GM21447 (cell line): ENCODE data around the gene ANKRD33B.

Source experiments
- ATAC-seq: cut with Tn5 transposase; IDR thresholded peaks from one replicate; pipeline ENCODE4 v1.9.1; 2021; ENCODE audit not compliant: unreplicated experiment

The ANKRD33B gene

DNA sequence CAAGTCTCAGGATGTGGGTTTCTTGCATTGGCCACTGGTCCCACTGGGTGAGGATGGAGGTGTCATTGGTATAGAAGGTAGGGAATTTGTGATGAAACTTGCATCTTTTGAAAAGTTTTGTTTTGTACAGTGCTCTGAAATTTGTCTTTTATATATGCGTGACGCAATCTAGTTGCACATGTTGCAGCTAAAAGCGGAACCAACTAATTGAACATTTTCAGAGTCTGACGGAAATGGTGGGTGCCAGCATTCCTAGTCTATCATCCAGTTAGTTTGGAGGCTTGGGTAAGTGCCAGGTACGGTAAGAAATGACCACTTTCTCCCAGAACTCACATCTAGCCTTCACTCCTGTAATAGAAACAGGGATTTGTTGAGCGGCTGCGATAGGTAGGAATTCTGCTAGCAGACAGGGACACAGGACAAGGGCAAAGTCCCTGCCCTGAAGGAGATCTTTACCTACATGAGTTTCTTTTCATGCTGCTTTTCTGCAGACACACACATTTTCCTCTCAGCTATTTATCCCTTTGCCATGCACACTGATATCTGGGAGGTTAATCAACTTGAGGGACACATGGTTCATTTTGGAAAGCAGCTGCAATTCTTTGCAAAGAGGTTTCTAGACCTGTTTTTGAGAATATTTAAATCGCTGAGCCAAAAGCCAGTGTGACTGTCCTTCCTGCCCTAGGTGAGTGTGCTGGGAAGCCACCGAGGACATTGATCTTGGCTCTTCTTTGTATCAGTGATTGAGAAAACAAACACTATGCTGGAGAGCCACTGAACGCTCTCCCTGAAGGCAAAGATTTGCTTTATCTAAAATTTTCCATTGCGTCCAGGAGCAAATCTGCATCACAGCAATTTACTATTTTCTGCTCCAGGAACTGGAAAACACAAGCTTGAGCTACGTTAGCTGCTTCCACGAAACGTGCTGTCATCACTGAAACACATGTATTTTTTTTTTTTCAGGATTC, 107.5 kb downstream of the ANKRD33B start:
- no peak for ATAC-seq

DNA sequence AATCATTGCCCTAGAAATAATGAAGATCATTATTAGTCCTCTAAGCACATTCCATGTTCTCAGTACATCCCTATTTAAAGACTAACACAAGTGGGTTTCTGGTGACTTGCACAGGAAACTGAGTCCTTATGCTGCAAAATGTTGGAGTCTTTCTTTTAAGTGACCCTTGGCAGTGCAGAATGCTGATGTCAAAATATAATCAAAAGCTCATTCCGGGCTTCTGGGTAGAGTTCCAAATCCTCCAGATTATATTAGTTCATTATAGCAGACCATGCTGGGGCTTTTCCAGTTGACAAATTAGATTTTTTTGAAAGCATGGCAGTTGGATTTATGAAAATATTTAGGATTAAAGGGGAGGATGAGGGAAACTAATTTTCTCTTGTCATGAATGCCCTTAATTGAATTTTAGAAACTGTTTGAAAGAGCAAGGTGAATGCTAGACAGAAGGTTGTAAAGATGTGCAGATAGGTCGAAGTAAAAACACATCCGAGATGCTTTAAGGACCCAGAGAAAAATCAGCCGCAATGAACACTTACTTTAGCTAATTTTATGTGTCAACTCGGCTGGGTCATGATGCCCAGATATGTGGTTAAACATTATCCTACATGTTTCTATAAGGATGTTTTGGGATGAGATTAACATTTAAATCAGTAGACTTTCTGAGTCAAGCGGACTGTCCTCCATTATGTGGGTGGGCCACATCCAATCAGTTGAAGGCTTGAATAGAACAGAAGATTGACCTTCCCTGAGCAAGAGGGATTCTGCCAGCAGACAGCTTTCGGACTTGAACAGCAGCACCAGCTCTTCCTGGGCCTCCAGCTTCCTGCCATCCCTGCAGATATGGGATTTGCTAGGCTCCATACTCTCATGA, 108.5 kb downstream of the ANKRD33B start:
- ATAC-seq = no peak

DNA sequence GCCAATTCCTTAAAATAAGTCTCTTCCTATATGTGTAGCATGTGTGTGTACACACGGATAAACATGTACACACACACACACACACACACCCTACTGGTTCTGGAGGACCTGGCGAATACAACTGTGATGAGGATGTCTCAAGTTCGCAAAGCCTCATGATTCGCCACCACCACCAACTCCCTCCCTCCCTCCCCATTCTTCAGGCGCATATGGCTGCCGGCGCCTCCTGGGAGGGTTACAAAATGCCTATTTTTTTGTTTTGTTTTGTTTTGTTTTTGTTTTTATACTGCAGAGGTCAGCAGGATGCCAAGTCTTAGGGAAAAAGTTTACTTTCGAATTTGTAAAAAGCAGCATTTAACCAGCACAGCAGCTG, 109.1 kb downstream of the ANKRD33B start:
- no peak for ATAC-seq

DNA sequence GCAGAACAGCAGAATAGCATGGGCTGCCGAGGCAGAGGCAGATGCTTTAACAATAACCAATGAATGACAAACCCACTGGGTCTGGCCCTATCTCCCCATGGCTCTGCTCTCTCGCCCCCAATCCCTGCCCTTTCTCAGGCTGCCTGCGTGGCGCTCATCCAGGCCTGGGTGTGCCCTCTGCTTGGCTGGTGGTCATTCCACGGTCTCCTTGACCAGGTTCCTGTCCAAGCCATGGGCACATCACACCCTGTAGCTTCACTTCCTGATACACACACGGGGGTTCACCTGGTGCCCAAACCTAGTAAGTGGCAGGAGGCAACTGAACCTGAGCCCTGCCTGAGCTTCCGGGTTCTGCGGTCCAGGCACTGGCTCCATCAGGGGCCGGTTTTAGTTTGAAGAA, 109.5 kb downstream of the ANKRD33B start:
- no peak for ATAC-seq

DNA sequence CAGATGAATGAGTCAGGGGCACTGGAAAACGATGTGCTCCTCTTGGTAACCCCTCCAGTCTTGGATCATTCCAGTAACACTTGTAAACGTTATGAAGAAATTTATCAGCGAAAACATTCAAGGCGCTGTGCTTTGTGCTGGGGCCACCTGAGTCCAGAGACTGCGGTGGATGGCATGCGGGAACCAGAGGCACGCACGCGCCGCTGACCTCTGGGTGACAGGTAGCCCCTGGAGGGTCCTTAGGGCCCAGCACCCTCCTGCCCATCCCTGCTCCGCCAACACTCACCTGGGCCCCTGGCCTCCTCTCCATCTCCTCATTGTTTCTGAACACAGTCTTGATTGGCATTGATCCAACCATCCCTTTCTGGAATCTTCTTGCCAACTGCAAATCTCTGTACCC, 110.2 kb downstream of the ANKRD33B start:
- ATAC-seq = no peak

DNA sequence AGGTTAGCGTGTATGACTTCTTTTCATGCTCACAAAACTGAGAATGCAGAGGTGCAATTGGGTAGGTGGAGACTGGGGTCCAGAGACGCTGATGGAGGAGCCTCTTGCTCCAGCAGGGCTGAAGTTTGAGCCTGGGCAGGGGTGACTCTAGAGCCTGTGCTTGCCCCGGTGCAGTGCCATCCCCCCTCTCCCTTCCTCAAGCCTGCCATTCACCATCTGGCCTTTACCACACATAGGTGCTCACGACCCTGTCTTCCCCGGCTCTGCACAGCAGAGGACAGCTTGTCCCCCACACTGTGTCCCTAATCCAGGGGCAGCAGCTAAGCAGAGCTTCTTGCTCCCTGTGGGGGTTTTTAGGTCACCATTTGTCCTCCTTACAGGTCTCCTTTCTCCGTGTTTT, 110.7 kb downstream of the ANKRD33B start:
- ATAC-seq = no peak

DNA sequence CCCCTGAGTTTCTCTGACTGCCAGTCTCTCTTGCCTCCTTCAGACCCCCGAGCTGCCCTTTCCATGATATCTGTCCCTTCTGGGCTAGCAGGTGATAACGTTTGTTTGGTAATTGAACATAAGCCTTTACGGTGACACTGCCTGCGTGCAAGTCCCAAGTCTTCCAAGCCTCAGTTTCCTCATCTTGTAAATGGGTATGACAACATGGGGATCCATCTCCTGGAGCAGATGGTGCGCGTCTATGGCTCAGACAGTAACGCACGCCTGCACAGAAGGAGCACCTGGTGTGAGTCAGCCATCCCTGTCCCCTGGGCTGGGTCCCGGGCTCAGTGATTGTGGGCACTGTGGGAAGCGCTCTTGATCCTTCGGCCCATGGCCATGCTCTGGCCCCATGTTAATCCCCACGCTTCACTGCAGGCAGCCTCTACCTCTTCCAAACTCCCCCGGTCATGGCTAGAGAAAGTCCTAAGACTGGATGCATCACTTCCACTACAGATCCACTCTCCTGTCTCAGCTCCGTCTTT, 111.4 kb downstream of the ANKRD33B start:
- ATAC-seq = no peak

DNA sequence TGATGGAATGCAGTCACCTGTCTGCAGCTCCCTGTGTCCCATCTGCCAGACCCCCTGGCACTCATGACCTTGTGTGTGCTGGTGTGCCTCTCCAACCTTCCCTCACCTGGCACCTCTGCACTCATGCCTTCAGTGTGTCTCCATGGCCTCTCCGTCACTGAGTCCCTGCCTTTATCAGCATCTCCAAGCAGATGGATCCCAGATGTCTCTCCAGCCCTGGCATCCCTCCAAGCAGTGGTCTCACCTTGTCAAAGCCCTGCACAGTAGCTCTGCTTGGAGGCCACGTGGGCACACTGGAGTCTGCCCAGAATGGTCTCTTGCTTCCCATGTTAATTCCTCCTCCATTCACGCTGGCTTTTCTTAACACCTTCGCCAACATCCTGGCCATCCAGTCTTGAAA, 112.4 kb downstream of the ANKRD33B start:
- ATAC-seq = no peak

DNA sequence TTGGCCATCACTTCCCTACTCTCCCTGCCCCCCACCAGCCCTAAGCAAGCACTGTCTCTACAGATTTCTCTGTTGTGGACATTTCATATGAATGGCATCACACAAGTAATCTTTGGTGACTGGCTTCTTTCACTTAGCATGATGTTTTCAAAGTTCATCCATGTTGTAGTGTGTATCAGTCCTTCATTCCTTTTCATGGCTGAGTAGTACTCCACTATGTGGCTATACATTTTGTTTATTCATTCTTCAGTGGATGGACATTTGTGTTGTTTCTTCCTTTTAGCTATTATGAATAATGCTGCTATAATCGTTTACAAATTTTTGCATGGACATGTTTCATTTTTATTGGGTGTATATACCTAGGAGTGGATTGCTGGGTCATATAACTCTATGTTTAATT, 113.1 kb downstream of the ANKRD33B start:
- no peak for ATAC-seq

DNA sequence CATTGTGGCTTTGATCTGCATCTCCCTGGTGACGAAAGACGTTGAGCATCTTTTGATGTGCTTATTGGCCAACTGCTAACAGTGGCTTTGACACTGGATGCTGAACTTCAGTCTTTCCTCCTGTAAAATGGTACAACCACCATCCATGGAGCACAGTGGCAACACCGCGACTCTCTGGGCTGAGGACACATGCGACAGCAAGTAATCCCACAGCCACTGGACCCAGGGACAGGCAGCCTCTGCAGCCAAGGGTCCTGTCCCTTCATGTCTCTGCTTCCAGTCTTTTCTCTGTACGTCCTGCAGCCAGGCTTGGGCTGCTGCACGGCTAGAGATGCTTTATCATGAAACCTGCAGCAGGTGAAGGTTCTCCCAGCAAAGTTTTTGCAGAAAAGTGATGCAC, 113.7 kb downstream of the ANKRD33B start:
- ATAC-seq = no peak

DNA sequence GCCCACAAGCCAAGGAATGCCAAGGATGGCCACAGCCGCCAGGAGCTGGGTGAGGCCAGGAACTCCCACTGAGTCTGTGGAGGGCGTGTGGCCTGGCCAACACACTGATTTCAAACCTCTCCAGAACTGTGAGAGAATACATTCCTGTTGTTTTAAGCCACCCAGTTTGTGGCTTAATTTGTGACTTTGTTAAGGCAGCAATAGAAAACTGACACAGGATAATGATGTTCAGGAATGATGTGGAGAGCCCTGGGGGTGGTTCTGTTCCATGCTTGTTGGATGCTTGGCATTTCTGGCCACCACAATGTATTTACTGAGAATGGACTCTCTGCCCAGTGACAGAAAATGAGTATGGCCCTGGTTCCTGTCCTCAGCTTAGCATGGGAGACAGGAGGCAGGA, 114.4 kb downstream of the ANKRD33B start:
- ATAC-seq = no peak

DNA sequence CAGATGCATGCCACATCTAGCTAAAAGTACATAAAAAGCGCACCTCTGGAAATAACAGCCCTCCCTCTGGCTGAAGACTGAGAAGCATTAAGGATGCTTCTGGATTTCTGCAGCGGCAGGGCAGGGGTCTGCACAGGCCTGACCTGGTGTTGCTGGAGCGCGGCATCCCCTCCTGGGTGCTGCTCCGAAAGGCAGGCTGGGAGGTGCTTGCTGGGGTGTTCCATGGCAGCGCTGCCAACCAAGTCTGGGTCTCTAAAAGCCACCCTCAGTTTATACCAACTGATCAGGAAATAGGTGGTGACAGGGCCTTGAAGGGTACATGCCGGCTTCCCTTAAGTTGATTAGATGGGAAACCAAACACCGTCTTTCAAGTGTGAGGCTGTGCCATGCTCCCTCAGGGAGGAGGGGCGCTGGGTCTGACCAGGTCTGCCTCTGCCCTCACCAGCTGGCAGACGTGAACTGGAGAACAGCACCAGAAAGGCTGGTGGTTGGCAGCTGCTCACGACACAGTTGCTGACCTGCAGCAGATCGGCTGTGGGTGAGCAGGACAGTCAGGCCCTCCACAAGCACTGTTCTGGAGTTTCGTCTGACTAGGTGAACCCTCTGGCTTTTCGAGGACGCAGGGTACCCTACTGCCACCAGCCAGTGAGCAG, 115.6 kb downstream of the ANKRD33B start:
- no peak for ATAC-seq

DNA sequence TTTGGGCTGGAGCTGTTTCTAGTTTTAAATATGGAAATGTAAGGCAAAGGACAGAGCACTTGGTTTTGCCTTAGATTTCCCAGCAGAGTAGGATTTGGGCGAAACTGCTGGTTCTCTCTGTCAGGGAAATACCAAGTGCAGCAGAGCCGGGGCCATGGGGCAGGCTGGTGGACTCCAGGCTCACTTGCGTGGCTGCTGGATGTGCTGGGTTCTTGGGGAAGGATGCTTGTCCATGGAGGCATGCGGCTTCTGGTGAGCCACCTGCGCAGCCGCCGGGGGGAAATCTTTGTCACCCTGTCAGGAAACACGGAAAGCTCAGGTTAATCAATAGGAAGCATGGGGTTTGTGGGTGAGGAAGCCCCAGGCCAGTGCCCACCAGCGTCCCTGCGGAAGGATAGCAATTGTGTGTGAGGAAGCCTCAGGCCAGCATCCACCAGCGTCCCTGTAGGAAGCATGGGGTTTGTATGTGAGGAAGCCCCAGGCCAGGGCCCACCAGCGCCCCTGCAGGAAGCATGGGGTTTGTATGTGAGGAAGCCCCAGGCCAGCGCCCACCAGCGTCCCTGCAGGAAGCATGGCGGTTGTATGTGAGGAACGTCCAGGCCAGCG, 117.1 kb downstream of the ANKRD33B start:
- ATAC-seq = no peak

DNA sequence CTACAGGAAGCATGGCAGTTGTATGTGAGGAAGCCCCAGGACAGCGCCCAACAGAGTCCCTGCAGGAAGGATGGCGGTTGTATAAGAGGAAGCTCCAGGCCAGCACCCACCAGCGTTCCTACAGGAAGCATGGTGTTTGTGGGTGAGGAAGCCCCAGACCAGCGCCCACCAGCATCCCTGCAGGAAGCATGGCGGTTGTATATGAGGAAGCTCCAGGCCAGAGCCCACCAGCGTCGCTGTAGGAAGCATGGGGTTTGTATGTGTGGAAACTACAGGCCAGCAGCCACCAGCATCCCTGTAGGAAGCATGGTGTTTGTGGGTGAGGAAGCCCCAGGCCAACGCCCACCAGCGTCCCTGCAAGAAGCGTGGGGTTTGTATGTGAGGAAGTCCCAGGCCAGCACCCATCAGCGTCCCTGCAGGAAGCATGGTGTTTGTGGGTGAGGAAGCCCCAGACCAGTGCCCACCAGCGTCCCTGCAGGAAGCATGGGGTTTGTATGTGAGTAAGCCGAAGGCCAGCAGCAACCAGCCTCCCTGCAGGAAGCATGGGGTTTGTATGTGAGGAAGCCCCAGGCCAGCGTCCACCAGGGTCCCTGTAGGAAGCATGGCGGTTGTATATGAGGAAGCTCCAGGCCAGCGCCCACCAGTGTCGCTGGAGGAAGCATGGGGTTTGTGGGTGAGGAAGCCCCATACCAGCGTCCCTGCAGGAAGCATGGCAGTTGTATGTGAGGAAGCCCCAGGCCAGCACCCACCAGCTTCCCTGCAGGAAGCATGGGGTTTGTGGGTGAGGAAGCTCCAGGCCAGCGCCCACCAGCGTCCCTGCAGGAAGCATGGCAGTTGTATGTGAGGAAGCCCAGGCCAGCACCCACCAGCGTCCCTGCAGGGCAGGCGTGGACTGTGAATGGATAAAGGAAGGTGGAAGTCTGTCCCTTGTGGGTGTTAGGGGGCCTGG, 118.1 kb downstream of the ANKRD33B start:
- no peak for ATAC-seq

DNA sequence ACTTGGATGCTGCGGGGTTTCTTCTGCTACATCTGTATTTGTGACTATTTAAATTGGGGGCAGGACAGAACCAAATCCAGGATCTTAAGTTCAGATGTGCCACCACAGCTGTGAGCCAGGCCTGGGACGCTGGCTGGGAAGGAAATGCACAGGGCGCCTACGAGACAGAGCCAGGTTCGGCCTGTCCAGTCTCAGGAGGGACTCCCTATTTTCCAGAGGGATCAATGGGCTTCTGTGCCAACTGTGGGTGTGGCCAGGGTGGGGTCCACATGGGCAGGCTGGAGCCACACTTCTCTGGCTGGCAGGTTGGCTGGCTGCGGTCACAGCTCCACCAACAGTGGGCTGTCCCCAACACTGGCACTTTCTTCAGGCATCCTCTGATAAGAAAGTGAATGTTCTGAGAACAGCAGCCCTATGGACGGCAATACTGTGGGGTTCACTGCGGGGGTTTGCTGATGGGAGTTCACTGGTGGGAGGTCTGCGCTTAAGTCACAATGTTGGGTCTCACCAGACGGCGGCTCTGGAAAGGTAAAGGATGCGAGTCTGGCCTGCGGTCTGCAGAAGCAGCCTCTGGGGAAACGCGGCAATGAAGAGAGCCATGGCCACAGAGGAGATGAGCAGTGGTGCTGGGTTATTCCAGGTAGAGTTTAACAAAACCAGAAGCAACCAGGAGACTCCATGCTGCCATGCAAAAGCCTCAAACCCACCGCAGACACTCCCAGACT, 119.1 kb downstream of the ANKRD33B start:
- no peak for ATAC-seq

DNA sequence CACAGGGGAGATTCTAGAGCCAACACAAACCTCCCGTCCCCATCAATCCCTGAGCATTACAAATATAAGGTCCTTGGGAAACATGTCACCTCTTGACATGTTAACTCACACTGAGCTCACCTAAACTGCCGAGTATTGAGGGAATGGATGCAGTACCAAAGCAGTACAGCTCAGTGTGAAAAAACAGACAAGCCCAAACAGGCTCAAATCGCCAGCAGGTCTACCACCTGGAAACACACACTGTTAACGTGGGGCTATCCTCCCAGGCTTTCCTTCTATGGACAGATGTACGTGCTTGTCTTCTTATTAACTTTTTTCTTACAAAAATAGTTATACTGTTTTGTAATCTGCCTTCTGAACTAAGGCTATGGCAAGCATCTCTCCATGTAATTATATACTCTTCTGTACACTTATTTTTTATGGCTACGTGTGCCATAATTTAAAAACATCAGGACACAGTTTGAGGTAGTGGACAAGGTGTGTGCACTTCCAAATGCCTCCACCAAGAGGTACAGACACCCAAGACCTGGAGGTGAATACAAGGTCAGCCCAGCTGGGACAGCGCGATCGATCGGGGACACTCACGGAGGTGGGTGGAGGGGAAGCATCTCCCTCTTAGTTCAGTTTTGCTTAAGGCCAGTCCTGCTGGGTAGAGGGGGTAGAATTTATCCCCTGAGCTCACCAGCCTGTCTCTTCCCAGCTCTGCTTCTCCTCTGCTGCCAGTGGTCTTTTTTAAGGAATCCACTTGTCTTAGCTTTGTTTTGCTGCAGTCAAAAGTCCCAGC, 120.6 kb downstream of the ANKRD33B start:
- ATAC-seq = peak; percentile 41

DNA sequence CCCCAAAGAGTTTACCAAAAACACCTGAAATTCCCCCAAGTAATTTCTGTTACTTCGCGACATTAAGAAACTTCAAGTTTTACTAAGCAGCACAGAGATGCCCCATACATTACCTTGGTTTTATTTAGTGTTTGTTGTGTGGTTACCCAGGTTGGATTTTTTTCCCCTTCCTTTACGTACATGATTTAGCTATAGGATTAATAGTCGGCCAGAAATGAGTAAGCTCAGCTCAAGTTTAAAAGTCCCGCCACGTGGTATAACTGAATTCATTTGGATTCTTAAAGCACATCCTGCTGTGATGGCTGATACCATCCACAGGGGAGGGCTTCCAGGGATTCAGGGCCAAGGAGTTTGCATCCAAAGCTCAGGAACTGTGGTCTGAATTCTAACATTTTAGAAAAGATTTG, 121.2 kb downstream of the ANKRD33B start:
- peak; percentile 84 for ATAC-seq

DNA sequence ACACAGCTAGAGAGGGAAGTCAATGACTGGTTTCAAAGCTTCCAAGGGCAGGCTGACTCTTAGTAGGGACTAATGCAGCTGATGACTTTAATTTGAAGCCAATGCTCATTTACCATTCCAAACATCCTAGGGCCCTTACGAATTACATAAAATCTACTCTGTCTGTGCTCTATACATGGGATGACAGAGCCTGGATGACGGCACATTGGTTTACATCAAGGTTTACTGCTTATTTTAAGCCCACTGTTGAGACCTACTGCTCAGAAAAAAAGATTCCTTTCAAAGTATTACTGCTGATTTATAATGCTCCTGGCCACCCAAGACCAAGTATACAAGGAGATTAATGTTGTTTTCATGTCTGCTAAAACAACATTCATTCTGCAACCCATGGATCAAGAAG, 123.0 kb downstream of the ANKRD33B start:
- ATAC-seq = no peak
